Measurements from ENCODE around the gene PPP1R1A. TPM values are rescaled to one million over a fixed set of nuclear protein-coding genes. Genes with fewer than 3 reads are reported as not detected.

Gene PPP1R1A
- total RNA-seq, 1 donor from 2014 or later = 2.3 TPM

DNA sequence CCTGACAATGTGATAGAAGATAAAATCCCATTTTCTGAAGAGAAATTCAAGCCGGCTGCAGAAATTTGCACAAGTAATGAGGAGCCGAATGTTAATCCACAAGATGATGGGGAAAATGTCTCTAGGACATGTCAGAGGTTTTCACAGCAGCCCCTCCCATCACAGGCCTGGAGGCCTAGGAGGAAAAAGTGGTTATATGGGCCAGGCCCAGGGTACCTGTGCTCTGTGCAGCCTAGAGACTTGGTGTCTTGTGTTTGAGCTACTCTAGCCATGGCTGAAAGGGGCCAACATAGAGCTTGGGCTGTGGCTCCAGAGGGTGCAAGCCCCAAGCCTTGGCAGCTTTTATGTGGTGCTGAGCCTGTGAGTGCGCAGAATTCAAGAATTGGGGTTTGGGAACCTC, 38.8 kb upstream of the PPP1R1A start:
- Histone ChIP-seq H3K4me1 (no peaks in the 10 kb centered on the region), H3K36me3 (no peaks in the 10 kb centered on the region), H3K9me3 (ENCODE audit: low read depth) (peaks cover 4% of the 10 kb centered on the region), H2AFZ (replicated peaks) (no peak overlapping the region), H3K27me3 (peaks cover 28% of the 10 kb centered on the region), H3K27ac (no peak overlapping the region), H3F3A (ENCODE audit: low read depth) (no peaks in the 10 kb centered on the region), H3K9ac (no peak overlapping the region), H4K20me1 (ENCODE audit: low read depth) (no peaks in the 10 kb centered on the region), H3K4me3 (no peak overlapping the region), H3K79me2 (ENCODE audit: low read depth) (no peaks in the 10 kb centered on the region), H3K4me2 (no peak overlapping the region)
- no peak overlapping the region for H3K27ac Mint-ChIP-seq
- no peak for DNase-seq (ENCODE audit: low spot score)
- TF ChIP-seq, protein P1, sequence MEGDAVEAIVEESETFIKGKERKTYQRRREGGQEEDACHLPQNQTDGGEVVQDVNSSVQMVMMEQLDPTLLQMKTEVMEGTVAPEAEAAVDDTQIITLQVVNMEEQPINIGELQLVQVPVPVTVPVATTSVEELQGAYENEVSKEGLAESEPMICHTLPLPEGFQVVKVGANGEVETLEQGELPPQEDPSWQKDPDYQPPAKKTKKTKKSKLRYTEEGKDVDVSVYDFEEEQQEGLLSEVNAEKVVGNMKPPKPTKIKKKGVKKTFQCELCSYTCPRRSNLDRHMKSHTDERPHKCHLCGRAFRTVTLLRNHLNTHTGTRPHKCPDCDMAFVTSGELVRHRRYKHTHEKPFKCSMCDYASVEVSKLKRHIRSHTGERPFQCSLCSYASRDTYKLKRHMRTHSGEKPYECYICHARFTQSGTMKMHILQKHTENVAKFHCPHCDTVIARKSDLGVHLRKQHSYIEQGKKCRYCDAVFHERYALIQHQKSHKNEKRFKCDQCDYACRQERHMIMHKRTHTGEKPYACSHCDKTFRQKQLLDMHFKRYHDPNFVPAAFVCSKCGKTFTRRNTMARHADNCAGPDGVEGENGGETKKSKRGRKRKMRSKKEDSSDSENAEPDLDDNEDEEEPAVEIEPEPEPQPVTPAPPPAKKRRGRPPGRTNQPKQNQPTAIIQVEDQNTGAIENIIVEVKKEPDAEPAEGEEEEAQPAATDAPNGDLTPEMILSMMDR (IDR thresholded peaks at IDR 0.05) = no peak
- TF ChIP-seq EZH2phosphoT487 (IDR thresholded peaks at IDR 0.05) = no peak
- TF ChIP-seq EZH2 (IDR thresholded peaks at IDR 0.05) = no peak
- no peaks in the 10 kb centered on the region for H3K36me3 Mint-ChIP-seq
- H3K27me3 Mint-ChIP-seq (ENCODE audit: insufficient read depth, low read depth) = peaks cover 10% of the 10 kb centered on the region
- no peaks in the 10 kb centered on the region for H3K4me1 Mint-ChIP-seq
- H3K9me3 Mint-ChIP-seq = peaks cover 22% of the 10 kb centered on the region
- H3K4me3 Mint-ChIP-seq = no peak overlapping the region

DNA sequence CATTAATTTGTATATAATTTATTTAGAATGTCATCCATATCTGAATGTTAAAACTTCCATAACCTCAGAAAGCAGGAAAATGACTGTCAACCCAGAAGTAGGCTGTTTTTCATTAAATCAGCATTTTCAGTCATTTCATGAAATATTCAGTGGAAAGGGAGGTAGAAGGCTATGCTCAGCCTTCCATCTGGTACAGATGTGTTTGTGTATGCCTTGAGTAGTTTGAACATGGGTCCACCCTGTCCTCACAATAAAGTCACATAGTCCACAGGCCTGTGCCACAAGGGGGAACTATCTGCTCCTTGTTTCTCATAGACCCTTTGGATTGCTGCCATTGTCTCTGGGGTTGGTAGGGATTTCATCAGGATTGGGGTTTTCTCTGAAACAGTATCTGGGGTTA, 37.1 kb upstream of the PPP1R1A start:
- no peak overlapping the region for H2AFZ ChIP-seq (replicated peaks)
- H3F3A ChIP-seq (ENCODE audit: low read depth) = no peaks in the 10 kb centered on the region
- no peak overlapping the region for H3K4me3 ChIP-seq
- DNase-seq (ENCODE audit: low spot score) = no peak
- no peak overlapping the region for H3K9ac ChIP-seq
- H3K4me1 ChIP-seq = no peaks in the 10 kb centered on the region
- H3K27me3 Mint-ChIP-seq (ENCODE audit: insufficient read depth, low read depth) = peaks cover 10% of the 10 kb centered on the region
- no peaks in the 10 kb centered on the region for H3K4me1 Mint-ChIP-seq
- H3K27ac Mint-ChIP-seq = no peak overlapping the region
- no peaks in the 10 kb centered on the region for H3K36me3 Mint-ChIP-seq
- H3K9me3 ChIP-seq (ENCODE audit: low read depth) = peaks cover 4% of the 10 kb centered on the region
- H3K4me2 ChIP-seq = no peak overlapping the region
- H3K27ac ChIP-seq = no peak overlapping the region
- H3K9me3 Mint-ChIP-seq = peaks cover 22% of the 10 kb centered on the region
- no peaks in the 10 kb centered on the region for H4K20me1 ChIP-seq (ENCODE audit: low read depth)
- no peaks in the 10 kb centered on the region for H3K79me2 ChIP-seq (ENCODE audit: low read depth)
- H3K4me3 Mint-ChIP-seq = no peak overlapping the region
- no peaks in the 10 kb centered on the region for H3K36me3 ChIP-seq
- peaks cover 45% of the 10 kb centered on the region for H3K27me3 ChIP-seq
- TF ChIP-seq, protein P1 (IDR thresholded peaks at IDR 0.05) = no peak
- no peak for TF ChIP-seq EZH2 (IDR thresholded peaks at IDR 0.05)
- TF ChIP-seq EZH2phosphoT487 (IDR thresholded peaks at IDR 0.05) = no peak

DNA sequence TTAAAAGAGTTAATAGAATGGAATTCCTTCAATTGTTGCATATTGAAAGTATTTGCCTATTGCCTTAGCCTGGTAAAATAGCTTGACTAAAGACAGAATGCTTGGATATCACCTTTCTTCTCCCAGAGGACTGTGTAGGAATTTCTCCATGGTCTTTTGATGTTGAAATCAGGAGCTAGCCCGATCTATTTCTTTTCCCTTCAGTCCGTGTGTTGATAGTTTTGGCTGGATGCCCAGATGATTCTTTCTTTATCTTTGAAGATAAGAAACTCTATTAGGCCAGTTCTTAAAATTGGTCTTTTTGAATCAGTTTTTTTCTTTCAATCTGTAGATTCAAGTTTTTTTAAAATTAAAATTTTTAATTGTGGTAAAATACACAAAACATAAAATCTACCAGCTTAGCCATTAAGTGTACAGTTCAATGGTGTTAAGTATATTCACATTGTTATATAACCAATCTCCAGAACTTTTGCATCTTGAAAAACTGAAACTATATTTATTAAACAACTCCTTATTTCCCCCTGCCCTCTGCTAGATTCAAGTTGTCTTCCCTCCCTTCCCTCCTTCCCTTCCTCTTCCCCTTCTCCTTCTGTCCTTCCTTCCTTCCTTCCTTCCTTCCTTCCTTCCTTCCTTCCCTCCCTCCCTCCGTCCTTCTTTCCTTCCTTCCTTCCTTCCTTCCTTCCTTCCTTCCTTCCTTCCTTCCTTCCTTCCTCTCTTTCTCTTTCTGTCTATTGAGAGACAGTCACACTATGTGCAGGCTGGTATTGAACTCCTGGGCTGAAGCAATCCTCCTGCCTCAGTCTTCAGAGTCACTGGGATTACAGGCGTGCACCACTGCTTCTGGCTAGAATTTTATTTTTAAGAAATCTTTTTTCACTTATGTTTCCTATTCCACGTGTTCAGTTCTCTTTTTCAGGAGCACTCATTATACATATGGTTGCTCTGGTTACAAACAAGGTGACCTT, 36.1 kb upstream of the PPP1R1A start:
- Histone ChIP-seq H4K20me1 (ENCODE audit: low read depth) (no peaks in the 10 kb centered on the region), H3F3A (ENCODE audit: low read depth) (no peaks in the 10 kb centered on the region), H3K4me2 (no peak overlapping the region), H3K27ac (no peak overlapping the region), H3K9ac (no peak overlapping the region), H3K27me3 (peaks cover 55% of the 10 kb centered on the region), H3K79me2 (ENCODE audit: low read depth) (no peaks in the 10 kb centered on the region), H3K9me3 (ENCODE audit: low read depth) (peaks cover 4% of the 10 kb centered on the region), H2AFZ (replicated peaks) (no peak overlapping the region), H3K4me3 (no peak overlapping the region), H3K36me3 (no peaks in the 10 kb centered on the region), H3K4me1 (no peaks in the 10 kb centered on the region)
- Mint-ChIP-seq H3K36me3 (no peaks in the 10 kb centered on the region), H3K4me1 (no peaks in the 10 kb centered on the region), H3K9me3 (peaks cover 22% of the 10 kb centered on the region), H3K27ac (no peak overlapping the region), H3K27me3 (ENCODE audit: insufficient read depth, low read depth) (peaks cover 9% of the 10 kb centered on the region), H3K4me3 (no peak overlapping the region)
- no peak for DNase-seq (ENCODE audit: low spot score)
- TF ChIP-seq EZH2 (IDR thresholded peaks at IDR 0.05) = no peak
- TF ChIP-seq, protein P1 (IDR thresholded peaks at IDR 0.05) = no peak
- no peak for TF ChIP-seq EZH2phosphoT487 (IDR thresholded peaks at IDR 0.05)

Measured in neural progenitor cell (in vitro differentiated cells).